Nephron (organoid): ENCODE measurements around the gene TBC1D9.
A peak's percentile ranks its signal among the peaks of the same experiment; 100 is the strongest.

Source experiments
- H3K27ac Mint-ChIP-seq, 3 experiments: 2 replicates each; pipeline ENCODE4 v1.8.0; 2020; ENCODE audit warnings: mixed read lengths in 3 of 3, mild to moderate bottlenecking in 2 of 3, moderate library complexity in 1 of 3
- H3K27me3 Mint-ChIP-seq: 2 replicates; pipeline ENCODE4 v1.8.0; 2021; ENCODE audit warnings: low read depth, mild to moderate bottlenecking, moderate library complexity, mixed read lengths
- H3K36me3 Mint-ChIP-seq: 2 replicates; pipeline ENCODE4 v1.8.0; 2020; ENCODE audit warnings: low read depth, mixed read lengths
- H3K4me1 Mint-ChIP-seq: 2 replicates; pipeline ENCODE4 v1.8.0; 2020; ENCODE audit warnings: mixed read lengths
- H3K4me3 Mint-ChIP-seq, 3 experiments: 2 replicates each; pipeline ENCODE4 v1.8.0; 2020; ENCODE audit warnings: mild to moderate bottlenecking in 3 of 3, mixed read lengths in 3 of 3, moderate library complexity in 2 of 3
- H3K9me3 Mint-ChIP-seq: 2 replicates; pipeline ENCODE4 v1.8.0; 2020; ENCODE audit warnings: mixed read lengths
- TF ChIP-seq, protein P1 (sequence below), 3 experiments: fragments of 200-600 bp; sonication (generic); IDR thresholded peaks; one replicate each; pipeline ENCODE4 v1.5.0; 2021; ENCODE audit warnings: antibody characterized with exemption in 3 of 3; ENCODE audit not compliant: unreplicated experiment in 3 of 3

TBC1D9 gene

DNA sequence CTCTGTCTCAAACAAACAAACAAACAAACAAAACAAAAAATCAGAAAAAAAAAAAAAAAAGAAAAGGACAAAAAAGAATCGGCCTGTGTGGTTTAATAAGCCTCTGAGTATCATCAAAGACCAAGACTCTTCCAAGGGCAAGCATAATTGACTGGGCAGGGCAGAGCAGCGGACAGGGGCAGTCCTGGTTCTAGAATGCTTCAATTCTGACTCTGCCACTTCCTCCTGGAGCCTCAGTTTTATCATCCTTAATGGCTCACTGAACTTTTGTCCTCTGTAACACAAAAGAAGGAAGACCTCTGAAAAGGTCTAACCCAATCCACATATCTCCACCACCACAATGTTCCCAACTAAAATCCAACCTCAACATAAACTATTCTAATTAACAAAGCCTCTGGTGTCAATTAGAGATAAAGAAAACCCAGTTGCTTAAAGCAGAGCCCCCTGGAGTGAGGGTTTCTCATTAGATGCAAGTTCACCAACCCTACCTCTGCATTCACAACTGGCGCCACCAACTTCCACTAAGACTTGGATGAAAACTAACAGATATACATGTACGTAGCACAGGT lies 51.7 kb downstream of the TBC1D9 start:
- Mint-ChIP-seq H3K4me1 (peaks cover 21% of the 10 kb centered on the region), H3K36me3 (peaks cover 29% of the 10 kb centered on the region), H3K9me3 (no peaks in the 10 kb centered on the region), H3K27ac (no peak overlapping the region), H3K27me3 (no peaks in the 10 kb centered on the region), H3K4me3 (no peak overlapping the region)
- TF ChIP-seq, protein P1, sequence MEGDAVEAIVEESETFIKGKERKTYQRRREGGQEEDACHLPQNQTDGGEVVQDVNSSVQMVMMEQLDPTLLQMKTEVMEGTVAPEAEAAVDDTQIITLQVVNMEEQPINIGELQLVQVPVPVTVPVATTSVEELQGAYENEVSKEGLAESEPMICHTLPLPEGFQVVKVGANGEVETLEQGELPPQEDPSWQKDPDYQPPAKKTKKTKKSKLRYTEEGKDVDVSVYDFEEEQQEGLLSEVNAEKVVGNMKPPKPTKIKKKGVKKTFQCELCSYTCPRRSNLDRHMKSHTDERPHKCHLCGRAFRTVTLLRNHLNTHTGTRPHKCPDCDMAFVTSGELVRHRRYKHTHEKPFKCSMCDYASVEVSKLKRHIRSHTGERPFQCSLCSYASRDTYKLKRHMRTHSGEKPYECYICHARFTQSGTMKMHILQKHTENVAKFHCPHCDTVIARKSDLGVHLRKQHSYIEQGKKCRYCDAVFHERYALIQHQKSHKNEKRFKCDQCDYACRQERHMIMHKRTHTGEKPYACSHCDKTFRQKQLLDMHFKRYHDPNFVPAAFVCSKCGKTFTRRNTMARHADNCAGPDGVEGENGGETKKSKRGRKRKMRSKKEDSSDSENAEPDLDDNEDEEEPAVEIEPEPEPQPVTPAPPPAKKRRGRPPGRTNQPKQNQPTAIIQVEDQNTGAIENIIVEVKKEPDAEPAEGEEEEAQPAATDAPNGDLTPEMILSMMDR (IDR thresholded peaks at IDR 0.05; ENCODE audit: unreplicated experiment in 3 of 3), result no peak

DNA sequence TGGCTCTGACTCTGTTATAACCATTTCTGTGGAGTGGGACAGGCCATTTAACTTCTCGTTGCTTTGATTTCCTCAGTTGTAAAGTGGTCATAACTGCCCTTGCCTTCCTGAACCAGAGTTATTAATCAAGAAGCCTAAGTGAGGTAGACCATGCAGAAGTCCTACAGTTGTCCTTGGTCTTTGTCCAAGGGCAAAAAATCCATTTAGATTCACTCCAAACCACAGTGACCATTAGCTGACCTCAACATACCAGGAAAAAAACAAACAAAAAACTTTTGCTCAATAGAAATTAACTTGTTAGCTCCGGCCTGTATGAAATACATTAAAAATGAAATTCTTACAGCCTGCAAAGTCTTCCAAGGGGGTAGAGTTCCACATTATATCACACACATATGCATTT lies 52.7 kb downstream of the TBC1D9 start:
- TF ChIP-seq, protein P1 (IDR thresholded peaks at IDR 0.05; ENCODE audit: unreplicated experiment in 3 of 3), result no peak
- Mint-ChIP-seq H3K27me3 (peaks cover under 1% of the 10 kb centered on the region), H3K4me3 (no peak overlapping the region), H3K9me3 (no peaks in the 10 kb centered on the region), H3K27ac (peak overlapping the region in 2 of 3 experiments; percentile 9 to 11), H3K36me3 (peaks cover 30% of the 10 kb centered on the region), H3K4me1 (peaks cover 29% of the 10 kb centered on the region)

DNA sequence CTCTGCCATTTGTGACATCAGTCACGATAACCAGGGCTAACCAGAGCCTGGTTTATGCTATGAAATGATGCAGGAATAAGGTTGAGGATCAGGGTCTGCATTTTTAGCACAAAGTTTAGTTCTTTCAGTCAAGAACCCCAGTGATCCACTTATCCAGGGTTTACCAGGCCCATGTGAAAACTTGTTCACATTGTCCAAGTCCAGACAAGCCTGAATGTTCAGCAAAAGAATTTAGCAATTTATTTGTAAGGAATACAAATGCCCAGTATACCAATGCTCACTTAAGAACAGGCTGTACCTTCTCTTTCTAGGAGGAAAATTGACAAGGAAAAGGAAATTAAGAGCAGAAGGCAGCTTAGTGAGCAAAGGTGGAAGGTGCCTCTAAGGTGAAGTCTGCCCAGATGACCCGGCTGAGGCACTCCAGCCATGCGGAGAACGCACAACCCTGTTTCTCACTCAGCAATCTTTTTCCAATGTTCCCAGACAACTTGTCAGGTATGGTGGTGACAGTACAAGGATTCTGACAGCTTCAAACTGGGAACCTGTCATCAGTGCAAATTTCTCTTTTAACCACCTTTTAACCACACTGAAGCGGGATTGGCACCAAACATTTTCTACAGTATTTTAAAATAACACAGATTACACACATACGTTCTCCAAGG lies 54.0 kb downstream of the TBC1D9 start:
- H3K27ac Mint-ChIP-seq, result no peak overlapping the region
- no peaks in the 10 kb centered on the region for H3K9me3 Mint-ChIP-seq
- peaks cover 29% of the 10 kb centered on the region for H3K4me1 Mint-ChIP-seq
- peaks cover 34% of the 10 kb centered on the region for H3K36me3 Mint-ChIP-seq
- TF ChIP-seq, protein P1 (IDR thresholded peaks at IDR 0.05; ENCODE audit: unreplicated experiment in 3 of 3), result no peak
- no peak overlapping the region for H3K4me3 Mint-ChIP-seq
- H3K27me3 Mint-ChIP-seq, result peaks cover 3% of the 10 kb centered on the region

DNA sequence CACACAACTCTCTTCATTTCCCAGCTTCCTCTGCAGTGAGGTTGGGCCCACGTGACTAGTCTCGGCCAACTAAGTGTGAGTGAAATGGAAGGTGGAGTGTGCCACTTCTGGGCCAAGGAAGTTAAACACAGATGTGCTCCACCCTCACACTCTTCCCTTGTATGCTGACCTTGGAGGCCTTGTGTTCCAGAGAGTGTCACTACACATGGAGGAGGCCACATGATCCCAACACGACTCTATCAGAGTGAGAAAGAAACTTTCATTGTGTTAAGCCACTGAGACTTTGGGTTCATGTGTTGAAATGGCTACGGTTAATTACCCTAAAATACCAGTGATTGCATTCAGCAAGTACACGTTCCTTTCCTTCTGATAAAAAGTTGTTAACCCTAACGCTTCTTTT lies 55.1 kb downstream of the TBC1D9 start:
- H3K27ac Mint-ChIP-seq, result no peak overlapping the region
- peaks cover 35% of the 10 kb centered on the region for H3K36me3 Mint-ChIP-seq
- H3K9me3 Mint-ChIP-seq, result no peaks in the 10 kb centered on the region
- no peak overlapping the region for H3K4me3 Mint-ChIP-seq
- TF ChIP-seq, protein P1 (IDR thresholded peaks at IDR 0.05; ENCODE audit: unreplicated experiment in 3 of 3), result no peak
- peaks cover 29% of the 10 kb centered on the region for H3K4me1 Mint-ChIP-seq
- peaks cover 3% of the 10 kb centered on the region for H3K27me3 Mint-ChIP-seq

DNA sequence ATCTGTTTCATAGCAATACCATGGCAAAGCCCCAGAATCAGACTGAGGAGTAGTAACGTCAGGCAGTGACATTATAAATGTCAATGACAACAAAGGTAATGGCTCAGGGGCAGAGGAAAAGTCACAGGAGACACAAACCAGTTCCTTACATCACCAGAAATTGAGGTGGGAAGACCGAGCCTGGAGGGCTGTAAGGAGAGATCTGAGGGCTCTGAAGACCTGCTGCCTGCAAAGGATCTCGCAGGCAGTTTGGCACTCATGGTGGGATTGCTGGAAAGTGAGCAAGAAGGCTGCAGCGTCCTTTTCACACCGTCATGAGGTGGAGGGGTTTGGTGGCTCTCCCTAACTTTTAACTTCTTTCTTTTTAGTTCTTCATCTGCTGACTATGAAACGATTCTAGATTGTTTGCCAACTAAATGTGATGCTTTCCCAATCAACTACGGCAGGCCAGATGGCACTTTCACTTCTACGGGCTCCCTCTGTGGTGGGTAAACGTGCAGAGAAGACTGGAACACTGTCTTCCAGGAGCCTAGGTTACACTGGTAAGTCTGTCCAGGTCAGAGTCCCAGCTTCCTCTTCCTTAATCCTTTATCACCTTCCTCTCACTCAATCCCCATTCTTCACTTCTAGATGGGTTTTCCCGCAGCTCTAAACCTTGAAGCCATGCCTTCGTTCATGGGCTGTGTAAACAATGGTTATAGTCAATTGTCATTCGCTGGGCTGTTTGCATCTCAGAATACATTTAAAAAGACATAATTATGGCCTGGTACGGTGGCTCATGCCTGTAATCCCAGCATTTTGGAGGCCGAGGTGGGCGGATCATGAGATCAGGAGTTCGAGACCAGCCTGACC lies 58.2 kb downstream of the TBC1D9 start:
- Mint-ChIP-seq H3K27ac (no peak overlapping the region), H3K36me3 (peaks cover 35% of the 10 kb centered on the region), H3K4me3 (no peak overlapping the region), H3K9me3 (no peaks in the 10 kb centered on the region), H3K27me3 (peaks cover 3% of the 10 kb centered on the region), H3K4me1 (peaks cover 10% of the 10 kb centered on the region)
- TF ChIP-seq, protein P1 (IDR thresholded peaks at IDR 0.05; ENCODE audit: unreplicated experiment in 3 of 3), result no peak
